Endometrial microvascular endothelial cells (primary cell): ENCODE data around the gene CDKAL1. TPM values are rescaled to one million over a fixed set of nuclear protein-coding genes. Genes with fewer than 3 reads are reported as not detected.

Experiments used
- in situ Hi-C: cut with HindIII; loops from 2 replicates; pipeline ENCODE4 v1.10.0; 2017; ENCODE audit warnings: low sequenced_read_pairs, low pct_unique_long_range_greater_than_20kb; ENCODE audit errors: inconsistent ontology term
- total RNA-seq: library from RNA; depleted of rRNA; stranded (reverse); fragments of >200 nt; gene quantifications from one replicate; pipeline ENCODE4 v1.2.3, GENCODE V29; 2015; ENCODE audit errors: inconsistent ontology term

CDKAL1 gene
- total RNA-seq, 1 donor from 2014 or later, result 15.4 TPM

- in situ Hi-C loops, result no loop called here
Observed at GRCh38 chr6:20939161-20939775, 405.0 kb downstream of the CDKAL1 start.

- in situ Hi-C loops, result no loop called here
Observed at GRCh38 chr6:20943040-20943627, 408.9 kb downstream of the CDKAL1 start.

GRCh38 chr6:20943922-20944321 lies 409.7 kb downstream of the CDKAL1 start:
- in situ Hi-C loops, result no loop called here

GRCh38 chr6:20946022-20946421 lies 411.8 kb downstream of the CDKAL1 start:
- in situ Hi-C loops, result no loop called here

- in situ Hi-C loops, result no loop called here
Observed at GRCh38 chr6:20946890-20947289, 412.6 kb downstream of the CDKAL1 start.

- in situ Hi-C loops, result no loop called here
Observed at GRCh38 chr6:20947977-20948376, 413.7 kb downstream of the CDKAL1 start.

GRCh38 chr6:20948556-20948955 lies 414.3 kb downstream of the CDKAL1 start:
- in situ Hi-C loops, result no loop called here

GRCh38 chr6:20949138-20949537 lies 414.9 kb downstream of the CDKAL1 start:
- in situ Hi-C loops, result no loop called here

GRCh38 chr6:20952699-20953474 lies 418.6 kb downstream of the CDKAL1 start:
- in situ Hi-C loops, result no loop called here

- in situ Hi-C loops, result no loop called here
Observed at GRCh38 chr6:20954315-20954714, 420.1 kb downstream of the CDKAL1 start.

- in situ Hi-C loops, result no loop called here
Observed at GRCh38 chr6:20955131-20955530, 420.9 kb downstream of the CDKAL1 start.

- in situ Hi-C loops, result no loop called here
Observed at GRCh38 chr6:20955751-20956150, 421.5 kb downstream of the CDKAL1 start.

- in situ Hi-C loops, result no loop called here
Observed at GRCh38 chr6:20960067-20960466, 425.8 kb downstream of the CDKAL1 start.

GRCh38 chr6:20965276-20965675 lies 431.0 kb downstream of the CDKAL1 start:
- in situ Hi-C loops, result no loop called here

GRCh38 chr6:20965915-20966314 lies 431.7 kb downstream of the CDKAL1 start:
- in situ Hi-C loops, result no loop called here

- in situ Hi-C loops, result no loop called here
Observed at GRCh38 chr6:20969551-20969950, 435.3 kb downstream of the CDKAL1 start.

GRCh38 chr6:20976391-20976918 lies 442.2 kb downstream of the CDKAL1 start:
- in situ Hi-C loops, result no loop called here

GRCh38 chr6:20978151-20978614 lies 443.9 kb downstream of the CDKAL1 start:
- in situ Hi-C loops, result no loop called here

- in situ Hi-C loops, result no loop called here
Observed at GRCh38 chr6:20979076-20979475, 444.8 kb downstream of the CDKAL1 start.

GRCh38 chr6:20983961-20984360 lies 449.7 kb downstream of the CDKAL1 start:
- in situ Hi-C loops, result no loop called here
